ENCODE data around the gene ITPRID1. TPM values are rescaled to one million over a fixed set of nuclear protein-coding genes. Genes with fewer than 3 reads are reported as not detected.

Gene ITPRID1
- total and polyA plus RNA-seq, 2 of the 13 experiments (the other 11 are each of a cell fraction or from before 2014, with no cell fraction given) = not detected

DNA sequence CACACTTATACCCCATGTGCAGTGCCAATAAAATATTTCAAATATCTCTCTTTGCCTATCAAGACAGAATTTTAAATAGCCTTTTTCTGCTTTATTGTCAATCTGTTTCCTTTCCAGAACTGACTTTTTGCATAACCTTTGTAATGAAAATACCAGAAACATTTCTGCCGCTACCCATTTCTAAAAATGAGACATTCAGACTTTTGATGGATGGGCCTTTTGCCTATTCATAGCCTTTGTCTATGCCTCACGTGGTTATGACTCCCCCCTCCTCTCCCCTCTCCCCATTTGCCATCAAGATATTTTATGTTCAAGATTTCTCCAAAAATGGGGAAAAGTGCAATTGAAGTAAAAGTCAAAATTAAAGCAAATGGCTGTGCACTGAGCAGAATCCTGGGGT, 179.0 kb downstream of the ITPRID1 start:
- Histone ChIP-seq H3K79me2 (ENCODE audit: insufficient read depth, low read length) (no peaks in the 10 kb centered on the region), H3K4me1 (ENCODE audit: insufficient read depth, low read length) (no peaks in the 10 kb centered on the region), H3K27me3 (ENCODE audit: control insufficient read depth in 1 of 2, insufficient read depth in 2 of 2, low read length in 2 of 2) (no peaks in the 10 kb centered on the region; a peak in 1 of 5 replicates), H4K20me1 (ENCODE audit: insufficient read depth, low read length) (no peaks in the 10 kb centered on the region), H3K9me3 (ENCODE audit: low read length) (no peaks in the 10 kb centered on the region), H3K27ac (ENCODE audit: extremely low read length, insufficient read depth, low read length) (no peak overlapping the region), H3K4me3 (replicated peaks in 1 of 3; ENCODE audit: insufficient read depth in 1 of 3, low read depth in 2 of 3, low read length in 3 of 3) (no peak overlapping the region), H3K9ac (ENCODE audit: insufficient read depth, low read depth, low read length) (no peak overlapping the region), H2AFZ (ENCODE audit: low read length) (no peak overlapping the region), H3K36me3 (replicated peaks in 1 of 2; ENCODE audit: control insufficient read depth in 1 of 2, insufficient read depth in 2 of 2, low read length in 2 of 2) (no peaks in the 10 kb centered on the region), H3K4me2 (ENCODE audit: low read depth, low read length) (no peak overlapping the region)
- in situ Hi-C loops (cut with HindIII; ENCODE audit: extremely low pct_ligation_motif_present, low pct_unique_long_range_greater_than_20kb) (no loop called here), intact Hi-C loops (cut with micrococcal nuclease; ENCODE audit: unreplicated experiment) (no loop called here)
- 26% methylated on average over 2 of the region's 2 CpGs for WGBS (ENCODE audit: low lambda C conversion rate)
- ChIA-PET CTCF (ENCODE audit: low intra/inter-chr PET ratio, low total read pairs) (no interaction called here), POLR2A (no interaction called here)
- no peak for FAIRE-seq
- ATAC-seq = no peak
- no peak for DNase-seq (ENCODE audit: low spot score)
- BruUV-seq (replicated peaks) = no TSS peak
- TF ChIP-seq DMAP1 (CRISPR knock-in tag; IDR thresholded peaks at IDR 0.05) (no peak), CTCF (CRISPR knock-in tag; IDR thresholded peaks at IDR 0.05) (no peak), ZNF225 (CRISPR knock-in tag; IDR thresholded peaks at IDR 0.05) (no peak), KLF15 (CRISPR knock-in tag; IDR thresholded peaks at IDR 0.05; ENCODE audit: borderline replicate concordance) (no peak), RARA (CRISPR knock-in tag; IDR thresholded peaks at IDR 0.05) (no peak), ZNF546 (CRISPR knock-in tag; conservative IDR thresholded peaks at IDR 0.05) (no peak), ZNF530 (CRISPR knock-in tag; IDR thresholded peaks at IDR 0.05; ENCODE audit: low read depth) (no peak)
- TF ChIP-seq, protein P1, sequence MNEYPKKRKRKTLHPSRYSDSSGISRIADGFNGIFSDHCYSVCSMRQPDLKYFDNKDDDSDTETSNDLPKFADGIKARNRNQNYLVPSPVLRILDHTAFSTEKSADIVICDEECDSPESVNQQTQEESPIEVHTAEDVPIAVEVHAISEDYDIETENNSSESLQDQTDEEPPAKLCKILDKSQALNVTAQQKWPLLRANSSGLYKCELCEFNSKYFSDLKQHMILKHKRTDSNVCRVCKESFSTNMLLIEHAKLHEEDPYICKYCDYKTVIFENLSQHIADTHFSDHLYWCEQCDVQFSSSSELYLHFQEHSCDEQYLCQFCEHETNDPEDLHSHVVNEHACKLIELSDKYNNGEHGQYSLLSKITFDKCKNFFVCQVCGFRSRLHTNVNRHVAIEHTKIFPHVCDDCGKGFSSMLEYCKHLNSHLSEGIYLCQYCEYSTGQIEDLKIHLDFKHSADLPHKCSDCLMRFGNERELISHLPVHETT (CRISPR knock-in tag; conservative IDR thresholded peaks at IDR 0.05) = no peak
- TF ChIP-seq, protein P2, sequence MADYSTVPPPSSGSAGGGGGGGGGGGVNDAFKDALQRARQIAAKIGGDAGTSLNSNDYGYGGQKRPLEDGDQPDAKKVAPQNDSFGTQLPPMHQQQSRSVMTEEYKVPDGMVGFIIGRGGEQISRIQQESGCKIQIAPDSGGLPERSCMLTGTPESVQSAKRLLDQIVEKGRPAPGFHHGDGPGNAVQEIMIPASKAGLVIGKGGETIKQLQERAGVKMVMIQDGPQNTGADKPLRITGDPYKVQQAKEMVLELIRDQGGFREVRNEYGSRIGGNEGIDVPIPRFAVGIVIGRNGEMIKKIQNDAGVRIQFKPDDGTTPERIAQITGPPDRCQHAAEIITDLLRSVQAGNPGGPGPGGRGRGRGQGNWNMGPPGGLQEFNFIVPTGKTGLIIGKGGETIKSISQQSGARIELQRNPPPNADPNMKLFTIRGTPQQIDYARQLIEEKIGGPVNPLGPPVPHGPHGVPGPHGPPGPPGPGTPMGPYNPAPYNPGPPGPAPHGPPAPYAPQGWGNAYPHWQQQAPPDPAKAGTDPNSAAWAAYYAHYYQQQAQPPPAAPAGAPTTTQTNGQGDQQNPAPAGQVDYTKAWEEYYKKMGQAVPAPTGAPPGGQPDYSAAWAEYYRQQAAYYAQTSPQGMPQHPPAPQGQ (CRISPR knock-in tag; IDR thresholded peaks at IDR 0.05; ENCODE audit: borderline replicate concordance) = no peak

Measured in HepG2 (cell line).